HG03159 (cell line): ENCODE measurements around the gene LRRK1.

Experiments
- ATAC-seq: cut with Tn5 transposase; IDR thresholded peaks from one replicate; pipeline ENCODE4 v1.9.1; 2021; ENCODE audit warnings: mild to moderate bottlenecking, moderate library complexity; ENCODE audit not compliant: unreplicated experiment

Gene LRRK1

GRCh38 chr15:100968050-100968966 is 49.2 kb downstream of the LRRK1 start:
- ATAC-seq, result no peak

GRCh38 chr15:100972975-100973350 is 53.8 kb downstream of the LRRK1 start:
- ATAC-seq, result no peak

GRCh38 chr15:100973351-100974111 is 54.4 kb downstream of the LRRK1 start:
- ATAC-seq, result no peak

GRCh38 chr15:100975043-100975442 is 55.9 kb downstream of the LRRK1 start:
- ATAC-seq, result no peak

GRCh38 chr15:100980410-100981046 is 61.4 kb downstream of the LRRK1 start:
- ATAC-seq, result no peak

GRCh38 chr15:100981086-100981485 is 61.9 kb downstream of the LRRK1 start:
- ATAC-seq, result no peak

- ATAC-seq, result no peak
Measured at GRCh38 chr15:100983221-100983620, 64.1 kb downstream of the LRRK1 start.

- ATAC-seq, result no peak
Measured at GRCh38 chr15:100985401-100985800, 66.2 kb downstream of the LRRK1 start.

- ATAC-seq, result no peak
Measured at GRCh38 chr15:100986158-100986896, 67.2 kb downstream of the LRRK1 start.

GRCh38 chr15:100987143-100987542 is 68.0 kb downstream of the LRRK1 start:
- ATAC-seq, result no peak

GRCh38 chr15:100988297-100988696 is 69.1 kb downstream of the LRRK1 start:
- no peak for ATAC-seq

- no peak for ATAC-seq
Measured at GRCh38 chr15:100988857-100989256, 69.7 kb downstream of the LRRK1 start.

- ATAC-seq, result no peak
Measured at GRCh38 chr15:100994597-100995446, 75.7 kb downstream of the LRRK1 start.

- ATAC-seq, result no peak
Measured at GRCh38 chr15:100995471-100996430, 76.6 kb downstream of the LRRK1 start.

GRCh38 chr15:100997442-100997841 is 78.3 kb downstream of the LRRK1 start:
- ATAC-seq, result no peak

GRCh38 chr15:100998630-100999029 is 79.5 kb downstream of the LRRK1 start:
- ATAC-seq, result no peak

- ATAC-seq, result no peak
Measured at GRCh38 chr15:100999369-100999768, 80.2 kb downstream of the LRRK1 start.

- no peak for ATAC-seq
Measured at GRCh38 chr15:101000271-101000681, 81.1 kb downstream of the LRRK1 start.

- ATAC-seq, result no peak
Measured at GRCh38 chr15:101001056-101001455, 81.9 kb downstream of the LRRK1 start.
